HG03439 (cell line): ENCODE measurements around the gene GLIPR1.
"Not testable (repeated sequence)": the region's sequence is repeated elsewhere in the genome, so short reads cannot be mapped to it uniquely, and the experiment has no call there.

ENCODE experiments used
- ATAC-seq: cut with Tn5 transposase; IDR thresholded peaks from one replicate; pipeline ENCODE4 v1.9.1; 2021; ENCODE audit warnings: mild to moderate bottlenecking, moderate library complexity; ENCODE audit not compliant: unreplicated experiment

Gene GLIPR1

GRCh38 chr12:75480469-75480949 lies at the start of gene GLIPR1:
TSS of gene GLIPR1 (plus strand) at chr12:75480755. CDS start at chr12:75480881, 126 bp downstream.
- ATAC-seq: peak; percentile 91

- ATAC-seq: no peak
These were observed 47.6 kb upstream of the GLIPR1 start for GRCh38 chr12:75432924-75433323.

- no peak for ATAC-seq
These were observed 43.0 kb upstream of the GLIPR1 start for GRCh38 chr12:75437564-75437963.

- no peak for ATAC-seq
These were observed 42.3 kb upstream of the GLIPR1 start for GRCh38 chr12:75438059-75438754.

- no peak for ATAC-seq
These were observed 41.5 kb upstream of the GLIPR1 start for GRCh38 chr12:75439048-75439447.

GRCh38 chr12:75439930-75440329 lies 40.6 kb upstream of the GLIPR1 start:
- ATAC-seq: no peak

- not testable (repeated sequence) for ATAC-seq
These were observed 38.7 kb upstream of the GLIPR1 start for GRCh38 chr12:75441687-75442449.

GRCh38 chr12:75442454-75442853 lies 38.1 kb upstream of the GLIPR1 start:
- ATAC-seq: not testable (repeated sequence)

- ATAC-seq: no peak
These were observed 36.8 kb upstream of the GLIPR1 start for GRCh38 chr12:75443709-75444108.

- ATAC-seq: no peak
These were observed 36.0 kb upstream of the GLIPR1 start for GRCh38 chr12:75444429-75445136.

GRCh38 chr12:75445137-75445507 lies 35.4 kb upstream of the GLIPR1 start:
- ATAC-seq: not testable (repeated sequence)

- ATAC-seq: no peak
These were observed 33.7 kb upstream of the GLIPR1 start for GRCh38 chr12:75446857-75447256.

GRCh38 chr12:75447691-75448393 lies 32.7 kb upstream of the GLIPR1 start:
- no peak for ATAC-seq

- no peak for ATAC-seq
These were observed 27.8 kb upstream of the GLIPR1 start for GRCh38 chr12:75452675-75453330.

- ATAC-seq: no peak
These were observed 24.7 kb upstream of the GLIPR1 start for GRCh38 chr12:75455839-75456238.

GRCh38 chr12:75457191-75457590 lies 23.4 kb upstream of the GLIPR1 start:
- no peak for ATAC-seq

GRCh38 chr12:75457866-75458265 lies 22.7 kb upstream of the GLIPR1 start:
- not testable (repeated sequence) for ATAC-seq

GRCh38 chr12:75459755-75460154 lies 20.8 kb upstream of the GLIPR1 start:
- no peak for ATAC-seq

- no peak for ATAC-seq
These were observed 20.4 kb upstream of the GLIPR1 start for GRCh38 chr12:75460204-75460603.
